GM23338 (cell line): ENCODE data around the gene FAM222A. TPM values are rescaled to one million over a fixed set of nuclear protein-coding genes. Genes with fewer than 3 reads are reported as not detected.

Experiments
- ATAC-seq: fragments of 200-7000 bp; cut with Tn5 transposase; 3 replicates; pipeline ENCODE4 v1.9.1; 2020
- DNase-seq: peaks from one replicate; pipeline ENCODE4 v3.0.0-alpha.2; 2015; ENCODE audit warnings: low spot score
- H2AFZ ChIP-seq: fragments of 200-600 bp; sonication (generic); 2 replicates; pipeline ENCODE4 v1.8.0; 2016; ENCODE audit warnings: antibody characterized with exemption, mild to moderate bottlenecking, moderate library complexity
- H3F3A ChIP-seq: fragments of 200-600 bp; sonication (generic); replicated peaks from 2 replicates; pipeline ENCODE4 v1.8.0; 2017; ENCODE audit warnings: antibody characterized with exemption, mixed run types, low read depth
- H3K27ac ChIP-seq: fragments of 200-600 bp; sonication (generic); 2 replicates; pipeline ENCODE4 v1.6.1; 2016; ENCODE audit warnings: low read depth
- H3K27me3 ChIP-seq: fragments of 200-600 bp; sonication (generic); 2 replicates; pipeline ENCODE4 v1.8.0; 2016; ENCODE audit warnings: mild to moderate bottlenecking, mixed run types, moderate library complexity; ENCODE audit not compliant: insufficient read depth
- H3K36me3 ChIP-seq: fragments of 200-600 bp; sonication (generic); 2 replicates; pipeline ENCODE4 v1.8.0; 2016; ENCODE audit warnings: mild to moderate bottlenecking; ENCODE audit not compliant: insufficient read depth
- H3K4me1 ChIP-seq: fragments of 200-600 bp; sonication (generic); 2 replicates; pipeline ENCODE4 v1.8.0; 2016; ENCODE audit warnings: mild to moderate bottlenecking, moderate library complexity; ENCODE audit not compliant: insufficient read depth
- H3K4me2 ChIP-seq: fragments of 200-600 bp; sonication (generic); 2 replicates; pipeline ENCODE4 v1.7.1; 2017; ENCODE audit warnings: mixed run types
- H3K4me3 ChIP-seq: fragments of 200-600 bp; sonication (generic); 2 replicates; pipeline ENCODE4 v1.6.1; 2016; ENCODE audit warnings: mixed run types
- H3K79me2 ChIP-seq: fragments of 200-600 bp; sonication (generic); replicated peaks from 2 replicates; pipeline ENCODE4 v1.8.0; 2017; ENCODE audit warnings: mild to moderate bottlenecking; ENCODE audit not compliant: insufficient read depth
- H3K9me2 ChIP-seq: fragments of 200-600 bp; sonication (generic); 2 replicates; pipeline ENCODE4 v1.8.0; 2017; ENCODE audit not compliant: insufficient read depth
- H4K20me1 ChIP-seq: fragments of 200-600 bp; sonication (generic); replicated peaks from 2 replicates; pipeline ENCODE4 v1.8.0; 2017; ENCODE audit warnings: mild to moderate bottlenecking; ENCODE audit not compliant: insufficient read depth
- H3K27ac Mint-ChIP-seq: 2 replicates; pipeline ENCODE4 v1.8.0; 2020; ENCODE audit warnings: inconsistent platforms, mild to moderate bottlenecking, moderate library complexity, mixed read lengths
- H3K27me3 Mint-ChIP-seq: 3 replicates; pipeline ENCODE4 v1.8.0; 2022; ENCODE audit warnings: low read depth, mild to moderate bottlenecking, moderate library complexity, mixed read lengths, inconsistent platforms; ENCODE audit not compliant: insufficient read depth, poor library complexity
- H3K36me3 Mint-ChIP-seq: 3 replicates; pipeline ENCODE4 v1.8.0; 2021; ENCODE audit warnings: low read depth, mild to moderate bottlenecking, inconsistent platforms, moderate library complexity, mixed read lengths
- H3K4me1 Mint-ChIP-seq: 3 replicates; pipeline ENCODE4 v1.8.0; 2020; ENCODE audit warnings: mild to moderate bottlenecking, inconsistent platforms, mixed read lengths
- H3K4me3 Mint-ChIP-seq: 3 replicates; pipeline ENCODE4 v1.8.0; 2021; ENCODE audit warnings: moderate library complexity, mild to moderate bottlenecking, inconsistent platforms, mixed read lengths
- H3K9me3 Mint-ChIP-seq: 3 replicates; pipeline ENCODE4 v1.8.0; 2020; ENCODE audit warnings: moderate library complexity, mild to moderate bottlenecking, inconsistent platforms, mixed read lengths
- CREB1 ChIP-seq: fragments of 250-450 bp; sonication (Bioruptor Pico); IDR thresholded peaks from 2 replicates; pipeline ENCODE4 v1.5.0; 2020; ENCODE audit warnings: low read depth, mild to moderate bottlenecking, moderate library complexity
- CTCF ChIP-seq, 2 experiments: fragments of 200-600 bp in 1 of 2; sonication (generic) in 1 of 2; conservative IDR thresholded peaks; 2 replicates each; pipeline versions ENCODE4 v1.5.1 to v1.6.1; 2016 to 2017; ENCODE audit warnings: antibody characterized with exemption in 2 of 2, low read depth in 2 of 2, mild to moderate bottlenecking in 2 of 2, moderate library complexity in 1 of 2
- ETS1 ChIP-seq: IDR thresholded peaks from 2 replicates; pipeline ENCODE4 v1.6.1; 2016; ENCODE audit warnings: antibody characterized with exemption
- EZH2 ChIP-seq: fragments of 200-600 bp; sonication (generic); IDR thresholded peaks from one replicate; pipeline ENCODE4 v1.8.0; 2017; ENCODE audit warnings: antibody characterized with exemption, mild to moderate bottlenecking, low read depth; ENCODE audit not compliant: unreplicated experiment
- EZH2phosphoT487 ChIP-seq: fragments of 200-600 bp; sonication (generic); IDR thresholded peaks from one replicate; pipeline ENCODE4 v1.8.1; 2018; ENCODE audit warnings: antibody characterized with exemption; ENCODE audit not compliant: unreplicated experiment
- JUNB ChIP-seq: IDR thresholded peaks from one replicate; pipeline ENCODE4 v1.6.1; 2016; ENCODE audit warnings: antibody characterized with exemption; ENCODE audit not compliant: unreplicated experiment
- NANOG ChIP-seq: IDR thresholded peaks from 2 replicates; pipeline ENCODE4 v1.6.1; 2016; ENCODE audit warnings: antibody characterized with exemption, borderline replicate concordance
- POLR2AphosphoS5 ChIP-seq: IDR thresholded peaks from 2 replicates; pipeline ENCODE4 v1.6.1; 2016; ENCODE audit warnings: antibody characterized with exemption, low read depth
- REST ChIP-seq: IDR thresholded peaks from one replicate; pipeline ENCODE4 v1.6.1; 2018; ENCODE audit warnings: antibody characterized with exemption; ENCODE audit not compliant: unreplicated experiment
- STAT1 ChIP-seq: IDR thresholded peaks from one replicate; pipeline ENCODE4 v1.6.1; 2016; ENCODE audit warnings: antibody characterized with exemption; ENCODE audit not compliant: unreplicated experiment
- ZNF114 ChIP-seq: fragments of 250-450 bp; sonication (Bioruptor Pico); IDR thresholded peaks from 2 replicates; pipeline ENCODE4 v1.5.0; 2020; ENCODE audit warnings: mild to moderate bottlenecking, moderate library complexity
- ZNF331 ChIP-seq: fragments of 250-450 bp; sonication (Bioruptor Pico); IDR thresholded peaks from 2 replicates; pipeline ENCODE4 v1.5.0; 2020; ENCODE audit warnings: low read depth, mild to moderate bottlenecking, moderate library complexity
- ZNF462 ChIP-seq: fragments of 250-450 bp; sonication (Bioruptor Pico); IDR thresholded peaks from 2 replicates; pipeline ENCODE4 v1.5.0; 2020; ENCODE audit warnings: mild to moderate bottlenecking, moderate library complexity
- polyA plus RNA-seq: library from polyadenylated mRNA; unstranded; fragments of >200 nt; fragmentation: Nextera tagmentation; extraction: Ambion mirVana; gene quantifications from 2 replicates; pipeline ENCODE4 v1.2.1, GENCODE V29; 2016
- total RNA-seq: library from RNA; depleted of rRNA; stranded (reverse); fragments of >200 nt; shearing (Covaris generic); gene quantifications from 2 replicates; pipeline ENCODE4 v1.2.3, GENCODE V29; 2014

Gene FAM222A
- total and polyA plus RNA-seq, 2 experiments from 2014 or later, result 0.78 to 2.1 TPM

- Histone ChIP-seq H2AFZ (no peak overlapping the region; the same call in 1 of the 2 replicates), H3K9me2 (no peaks in the 10 kb centered on the region), H3K27ac (no peak overlapping the region), H3K4me2 (no peak overlapping the region), H3F3A (no peaks in the 10 kb centered on the region), H3K27me3 (no peaks in the 10 kb centered on the region), H4K20me1 (no peaks in the 10 kb centered on the region), H3K36me3 (no peaks in the 10 kb centered on the region), H3K79me2 (no peaks in the 10 kb centered on the region), H3K4me3 (no peak overlapping the region), H3K4me1 (peaks cover 11% of the 10 kb centered on the region; the same call in 1 of the 2 replicates)
- no peaks in the 10 kb centered on the region for H3K36me3 Mint-ChIP-seq
- ATAC-seq (no peak), DNase-seq (no peak)
- H3K27me3 Mint-ChIP-seq, result peaks cover 5% of the 10 kb centered on the region
- peaks cover 18% of the 10 kb centered on the region for H3K4me1 Mint-ChIP-seq
- H3K4me3 Mint-ChIP-seq, result no peak overlapping the region
- H3K27ac Mint-ChIP-seq, result no peak overlapping the region
- no peaks in the 10 kb centered on the region for H3K9me3 Mint-ChIP-seq
- no peak for TF ChIP-seq EZH2phosphoT487
- TF ChIP-seq CTCF (conservative IDR thresholded peaks at IDR 0.05; ENCODE audit: low read depth in 2 of 2), result no peak
- TF ChIP-seq ZNF331, result no peak
- TF ChIP-seq STAT1, result no peak
- TF ChIP-seq POLR2AphosphoS5, result no peak
- TF ChIP-seq ZNF462, result no peak
- no peak for TF ChIP-seq CREB1 (CRISPR knock-in tag)
- no peak for TF ChIP-seq JUNB
- no peak for TF ChIP-seq ZNF114 (CRISPR knock-in tag)
- TF ChIP-seq NANOG, result no peak
- TF ChIP-seq ETS1, result no peak
- no peak for TF ChIP-seq REST
- no peak for TF ChIP-seq EZH2
These were observed 8.3 kb upstream of the FAM222A start for GRCh38 chr12:109705291-109705690.
